Keratinocyte (primary cell): ENCODE data around the gene SFXN4. TPM values are rescaled to one million over a fixed set of nuclear protein-coding genes. Genes with fewer than 3 reads are reported as not detected.
"Not testable (repeated sequence)": the region's sequence is repeated elsewhere in the genome, so short reads cannot be mapped to it uniquely, and the experiment has no call there.

Source experiments
- DNase-seq: peaks from one replicate; pipeline ENCODE4 v3.0.0-alpha.2; 2011; ENCODE audit warnings: low read depth, missing footprints, low spot score
- FAIRE-seq: peaks from 2 replicates; lab custom pipeline; 2011; peaks lifted over from hg19 to GRCh38; lab: Jason Lieb, UNC
- H2AFZ ChIP-seq: 2 replicates; pipeline ENCODE4 v1.6.0; 2012; ENCODE audit warnings: low read length, control low read depth, inconsistent platforms; ENCODE audit not compliant: control insufficient read depth
- H3K27ac ChIP-seq: 2 replicates; pipeline ENCODE4 v1.5.1; 2011; ENCODE audit warnings: low read length; ENCODE audit not compliant: control insufficient read depth, insufficient read depth
- H3K27me3 ChIP-seq: 3 replicates; pipeline ENCODE4 v1.6.0; 2011; ENCODE audit warnings: low read length; ENCODE audit not compliant: control insufficient read depth, insufficient read depth; ENCODE audit errors: extremely low read depth
- H3K36me3 ChIP-seq, 2 experiments: 2 replicates in 1 of 2; 3 replicates in 1 of 2; pipeline ENCODE4 v1.5.1; 2011; ENCODE audit warnings: low read length in 2 of 2, mild to moderate bottlenecking in 1 of 2; ENCODE audit not compliant: control insufficient read depth in 2 of 2, insufficient read depth in 2 of 2; ENCODE audit errors: extremely low read depth in 1 of 2
- H3K4me1 ChIP-seq: 3 replicates; pipeline ENCODE4 v1.5.1; 2011; ENCODE audit warnings: low read length; ENCODE audit not compliant: control insufficient read depth, insufficient read depth; ENCODE audit errors: extremely low read depth
- H3K4me2 ChIP-seq: 3 replicates; pipeline ENCODE4 v1.6.0; 2011; ENCODE audit warnings: low read depth, low read length; ENCODE audit not compliant: control insufficient read depth, insufficient read depth; ENCODE audit errors: extremely low read depth
- H3K4me3 ChIP-seq, 3 experiments: fragments of 200-600 bp in 1 of 3; sonication (generic) in 1 of 3; 2 replicates in 2 of 3; 3 replicates in 1 of 3; pipeline ENCODE4 v1.5.1; 2011 to 2016; ENCODE audit warnings: low read length in 3 of 3, mild to moderate bottlenecking in 3 of 3, control low read depth in 2 of 3, inconsistent platforms in 1 of 3, low read depth in 1 of 3, mixed read lengths in 1 of 3, mixed run types in 1 of 3, moderate library complexity in 1 of 3; ENCODE audit not compliant: control insufficient read depth in 2 of 3, insufficient read depth in 2 of 3; ENCODE audit errors: extremely low read depth in 1 of 3
- H3K79me2 ChIP-seq: 2 replicates; pipeline ENCODE4 v1.6.0; 2012; ENCODE audit warnings: low read length; ENCODE audit not compliant: control insufficient read depth, insufficient read depth
- H3K9ac ChIP-seq: 3 replicates; pipeline ENCODE4 v1.6.0; 2011; ENCODE audit warnings: low read length; ENCODE audit not compliant: control insufficient read depth, insufficient read depth; ENCODE audit errors: extremely low read depth
- H3K9me1 ChIP-seq: 3 replicates; pipeline ENCODE4 v1.6.0; 2011; ENCODE audit warnings: low read length; ENCODE audit not compliant: control insufficient read depth, insufficient read depth; ENCODE audit errors: extremely low read depth
- H3K9me3 ChIP-seq: 2 replicates; pipeline ENCODE4 v1.5.1; 2012; ENCODE audit warnings: low read depth, low read length; ENCODE audit not compliant: control insufficient read depth
- H4K20me1 ChIP-seq: 3 replicates; pipeline ENCODE4 v1.6.0; 2011; ENCODE audit warnings: low read length; ENCODE audit not compliant: control insufficient read depth, insufficient read depth; ENCODE audit errors: extremely low read depth
- CTCF ChIP-seq, 3 experiments: IDR thresholded peaks in 1 of 3; conservative IDR thresholded peaks in 1 of 3; optimal IDR thresholded peaks in 1 of 3; 2 replicates in 2 of 3; 3 replicates in 1 of 3; pipeline versions ENCODE3 to v1.5.1; 2011; ENCODE audit warnings: low read length in 3 of 3, mild to moderate bottlenecking in 3 of 3, moderate library complexity in 2 of 3, control low read depth in 1 of 3, inconsistent platforms in 1 of 3; ENCODE audit not compliant: insufficient read depth in 2 of 3; ENCODE audit errors: extremely low read depth in 1 of 3
- EZH2 ChIP-seq: IDR thresholded peaks from one replicate; pipeline ENCODE4 v1.6.1; 2012; ENCODE audit warnings: inconsistent platforms, mild to moderate bottlenecking, low read length, moderate library complexity
- dilution Hi-C: fragments of 300-500 bp; cut with MboI; formaldehyde crosslinking; loops from one replicate; pipeline ENCODE4 v1.7.0; 2020; ENCODE audit warnings: low sequenced_read_pairs; ENCODE audit not compliant: extremely low pct_ligation_motif_present
- polyA plus RNA-seq, 5 experiments: library from polyadenylated mRNA; depleted of rRNA in 3 of 5; stranded (reverse) in 3 of 5; stranded (forward) in 1 of 5; unstranded in 1 of 5; fragments of >200 nt; gene quantifications; 1 replicate in 1 of 5; 2 replicates in 3 of 5; 3 replicates in 1 of 5; pipeline versions ENCODE4 v1.2.1 to v1.2.3, GENCODE V29; 2011 to 2012; ENCODE audit warnings: missing spikeins in 2 of 5, low read depth in 1 of 5, low replicate concordance in 1 of 5

SFXN4 gene
- polyA plus RNA-seq, 1 donor (not counting 4 experiments of a cell fraction or from before 2014, with no cell fraction given): 27.6 TPM

DNA sequence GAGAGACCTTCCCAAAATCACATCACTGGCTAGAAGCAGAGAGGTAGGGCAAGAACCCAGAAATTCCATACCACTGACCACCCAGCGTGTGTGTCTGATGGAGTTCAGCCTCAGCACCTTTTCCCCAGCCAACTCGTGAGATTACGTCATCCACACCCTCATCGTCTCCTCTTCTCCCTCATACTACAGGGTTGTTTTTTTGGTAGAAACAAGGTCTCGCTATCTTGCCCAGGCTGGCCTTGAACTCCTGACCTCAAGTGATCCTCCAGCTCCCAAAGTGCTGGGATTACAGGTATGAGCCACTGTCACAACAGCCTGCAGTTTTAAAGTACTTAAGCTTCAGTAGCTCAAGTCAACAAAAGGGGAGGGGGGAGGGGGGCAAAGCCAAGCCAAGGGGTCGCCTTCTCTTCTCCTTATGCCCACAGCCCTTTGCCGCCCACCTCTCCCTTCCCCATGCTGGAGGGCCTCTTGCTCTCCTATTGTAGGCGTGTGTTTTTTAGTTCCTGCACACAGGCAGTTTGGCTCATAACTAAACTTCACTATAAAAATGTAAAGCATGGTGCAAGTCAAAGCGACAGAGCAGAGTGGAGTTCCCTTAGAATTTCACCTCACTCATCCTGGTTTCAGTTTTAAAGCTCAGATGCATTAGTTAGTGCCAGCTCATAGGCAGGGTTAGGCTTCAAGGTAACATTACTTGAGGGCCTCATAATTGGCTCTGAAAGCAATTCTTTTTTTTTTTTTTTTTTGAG is 18.3 kb upstream of the SFXN4 start:
- Histone ChIP-seq H3K4me2 (no peak overlapping the region), H3K79me2 (no peaks in the 10 kb centered on the region), H3K9ac (no peak overlapping the region), H3K27ac (no peak overlapping the region), H3K9me3 (no peaks in the 10 kb centered on the region), H3K4me3 (no peak overlapping the region), H4K20me1 (no peaks in the 10 kb centered on the region), H3K4me1 (peaks cover 3% of the 10 kb centered on the region), H3K36me3 (no peaks in the 10 kb centered on the region), H3K27me3 (no peaks in the 10 kb centered on the region), H3K9me1 (no peaks in the 10 kb centered on the region), H2AFZ (no peak overlapping the region)
- dilution Hi-C loops: no loop called here
- TF ChIP-seq CTCF (optimal IDR thresholded peaks at IDR 0.05 in 1 of 3, IDR thresholded peaks at IDR 0.05 in 1 of 3, conservative IDR thresholded peaks at IDR 0.05 in 1 of 3; ENCODE audit: extremely low read depth in 1 of 3, insufficient read depth in 2 of 3, low read length in 3 of 3): no peak
- TF ChIP-seq EZH2: no peak
- DNase-seq (no peak), FAIRE-seq (no peak)

DNA sequence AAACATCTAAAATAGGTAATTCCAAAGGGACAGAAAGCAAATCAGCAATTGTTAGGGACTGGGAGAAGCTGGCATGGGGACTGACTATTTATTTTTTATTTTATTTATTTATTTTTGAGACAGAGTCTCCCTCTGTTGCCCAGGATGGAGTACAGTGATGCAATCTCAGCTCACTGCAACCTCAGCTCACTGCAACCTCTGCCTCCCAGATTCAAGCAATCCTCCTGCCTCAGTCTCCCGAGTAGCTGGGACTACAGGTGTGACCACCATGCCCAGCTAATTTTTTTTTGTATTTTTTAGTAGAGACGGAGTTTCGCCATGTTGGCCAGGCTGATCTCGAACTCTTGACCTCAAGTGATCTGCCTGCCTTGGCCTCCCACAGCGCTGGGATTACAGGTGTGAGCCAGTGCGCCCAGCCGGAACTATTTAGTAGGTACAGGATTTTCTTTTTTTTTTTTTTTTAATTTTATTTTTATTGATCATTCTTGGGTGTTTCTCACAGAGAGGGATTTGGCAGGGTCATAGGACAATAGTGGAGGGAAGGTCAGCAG is 15.4 kb upstream of the SFXN4 start:
- H3K4me2 ChIP-seq, H2AFZ ChIP-seq, H3K27me3 ChIP-seq, H3K27ac ChIP-seq, H3K9me1 ChIP-seq, H3K9me3 ChIP-seq, H3K9ac ChIP-seq, dilution Hi-C loops, H4K20me1 ChIP-seq, FAIRE-seq, H3K4me3 ChIP-seq, DNase-seq: not testable (repeated sequence)
- peaks cover 12% of the 10 kb centered on the region for H3K4me1 ChIP-seq
- H3K36me3 ChIP-seq: peaks cover 2 to 12% of the 10 kb centered on the region in 2 experiments
- peaks cover 25% of the 10 kb centered on the region for H3K79me2 ChIP-seq
